Prostate gland (tissue), 2 donors: ENCODE data around the gene ZNF567. TPM values are rescaled to one million over a fixed set of nuclear protein-coding genes. Genes with fewer than 3 reads are reported as not detected.

Experiments used
- DNase-seq: peaks from one replicate; pipeline ENCODE4 v3.0.0-alpha.2; 2019; ENCODE audit warnings: low spot score
- H3K27ac ChIP-seq, 2 donors: fragments of 200-600 bp; sonication (generic); 2 replicates each; pipeline ENCODE4 v1.5.1; 2017 to 2019
- H3K27me3 ChIP-seq: fragments of 200-600 bp; sonication (generic); replicated peaks from 2 replicates; pipeline ENCODE4 v1.5.1; 2019; ENCODE audit not compliant: insufficient read depth
- H3K36me3 ChIP-seq, 2 donors: fragments of 200-600 bp; sonication (generic); 1 replicate in 1 of 2; 2 replicates in 1 of 2; pipeline versions ENCODE4 v1.5.1 to v1.8.1; 2017 to 2019
- H3K4me1 ChIP-seq: fragments of 200-600 bp; sonication (generic); replicated peaks from 2 replicates; pipeline ENCODE4 v1.5.1; 2019
- H3K4me3 ChIP-seq, 2 donors: fragments of 200-600 bp; sonication (generic); 2 replicates each; pipeline ENCODE4 v1.5.1; 2017 to 2019
- H3K9me3 ChIP-seq: fragments of 200-600 bp; sonication (generic); 2 replicates; pipeline ENCODE4 v1.5.1; 2017
- POLR2A ChIP-seq: fragments of 450-650 bp; IDR thresholded peaks from one replicate; pipeline ENCODE4 v1.6.1; 2016; ENCODE audit warnings: antibody characterized with exemption, mild to moderate bottlenecking
- POLR2AphosphoS5 ChIP-seq: sonication (generic); formaldehyde crosslinking; IDR thresholded peaks from one replicate; pipeline ENCODE4 v1.6.1; 2017; ENCODE audit warnings: antibody characterized with exemption
- WGBS: methylation state at CpG from one replicate; pipeline ENCODE4 v1.1.5; 2018; 5-methylcytosine and 5-hydroxymethylcytosine counted together
- intact Hi-C: fragments of 100-400 bp; cut with DNase I; formaldehyde crosslinking; loops from one replicate; pipeline ENCODE4 v1.14.2; 2022
- total RNA-seq, 2 donors: library from RNA; depleted of rRNA; stranded (reverse); fragments of >200 nt; gene quantifications; one replicate each; pipeline ENCODE4 v1.1.0, GENCODE V29; 2016
- TF ChIP-seq, protein P1 (sequence below), 4 experiments: fragments of 200-600 bp in 2 of 4; fragments of 450-650 bp in 2 of 4; sonication (generic) in 2 of 4; IDR thresholded peaks; 1 replicate in 3 of 4; 2 replicates in 1 of 4; pipeline ENCODE4 v1.5.1; 2016 to 2019; ENCODE audit warnings: antibody characterized with exemption in 4 of 4, mild to moderate bottlenecking in 2 of 4, moderate library complexity in 2 of 4

Gene ZNF567
- total RNA-seq, 2 donors from 2014 or later, result 10.4 to 10.9 TPM

DNA sequence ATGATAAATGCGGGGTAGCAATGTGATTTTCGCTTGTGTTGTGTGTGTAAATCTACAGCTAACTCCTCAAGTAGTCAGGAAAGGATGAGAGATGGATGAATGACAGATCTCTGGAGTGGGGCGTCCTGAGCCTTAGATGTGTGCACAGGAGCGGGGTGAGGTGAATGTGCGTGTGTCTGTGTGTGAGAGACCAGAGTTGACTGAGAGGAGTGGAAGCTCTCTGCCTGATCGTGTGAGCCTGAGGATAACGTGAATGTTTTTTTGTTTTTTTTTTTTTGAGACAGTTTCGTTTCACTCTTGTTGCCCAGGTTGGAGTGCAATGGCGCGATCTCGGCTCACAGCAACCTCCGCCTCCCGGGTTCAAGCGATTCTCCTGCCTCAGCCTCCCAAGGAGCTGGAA lies 21.6 kb upstream of the ZNF567 start:
- H3K9me3 ChIP-seq, result no peaks in the 10 kb centered on the region
- intact Hi-C loops, result loop anchor here (2.0 kb wide), 1 partner anchor 185 kb away; the partner anchor contains the start of gene ZNF345

DNA sequence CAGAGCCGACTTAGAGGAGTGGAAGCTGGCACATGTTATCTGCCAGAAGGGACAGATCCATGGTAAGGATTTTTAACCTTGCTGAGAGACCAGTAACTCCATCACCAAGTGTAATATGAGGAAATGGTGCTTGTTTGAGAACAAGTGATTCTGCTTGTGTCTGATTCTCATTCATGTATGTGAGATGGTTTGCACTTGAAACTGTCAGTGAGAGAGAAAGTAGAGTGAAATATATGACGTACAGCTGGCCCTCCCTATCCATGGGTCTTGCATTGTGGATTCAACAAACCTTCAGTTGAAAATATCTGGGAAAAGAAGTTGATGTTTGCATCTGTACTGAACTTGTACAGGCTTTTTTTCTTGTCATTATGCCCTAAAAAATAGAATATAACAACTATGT lies 18.8 kb upstream of the ZNF567 start:
- Histone ChIP-seq H3K4me3 (no peak overlapping the region), H3K27me3 (no peaks in the 10 kb centered on the region), H3K9me3 (no peaks in the 10 kb centered on the region), H3K36me3 (no peaks in the 10 kb centered on the region), H3K27ac (no peak overlapping the region), H3K4me1 (no peaks in the 10 kb centered on the region)
- whole genome bisulfite sequencing, result 90% methylated on average over 2 of the region's 2 CpGs
- intact Hi-C loops, result no loop called here
- no peak for TF ChIP-seq POLR2A
- TF ChIP-seq, protein P1, sequence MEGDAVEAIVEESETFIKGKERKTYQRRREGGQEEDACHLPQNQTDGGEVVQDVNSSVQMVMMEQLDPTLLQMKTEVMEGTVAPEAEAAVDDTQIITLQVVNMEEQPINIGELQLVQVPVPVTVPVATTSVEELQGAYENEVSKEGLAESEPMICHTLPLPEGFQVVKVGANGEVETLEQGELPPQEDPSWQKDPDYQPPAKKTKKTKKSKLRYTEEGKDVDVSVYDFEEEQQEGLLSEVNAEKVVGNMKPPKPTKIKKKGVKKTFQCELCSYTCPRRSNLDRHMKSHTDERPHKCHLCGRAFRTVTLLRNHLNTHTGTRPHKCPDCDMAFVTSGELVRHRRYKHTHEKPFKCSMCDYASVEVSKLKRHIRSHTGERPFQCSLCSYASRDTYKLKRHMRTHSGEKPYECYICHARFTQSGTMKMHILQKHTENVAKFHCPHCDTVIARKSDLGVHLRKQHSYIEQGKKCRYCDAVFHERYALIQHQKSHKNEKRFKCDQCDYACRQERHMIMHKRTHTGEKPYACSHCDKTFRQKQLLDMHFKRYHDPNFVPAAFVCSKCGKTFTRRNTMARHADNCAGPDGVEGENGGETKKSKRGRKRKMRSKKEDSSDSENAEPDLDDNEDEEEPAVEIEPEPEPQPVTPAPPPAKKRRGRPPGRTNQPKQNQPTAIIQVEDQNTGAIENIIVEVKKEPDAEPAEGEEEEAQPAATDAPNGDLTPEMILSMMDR (IDR thresholded peaks at IDR 0.05), result no peak
- no peak for TF ChIP-seq POLR2AphosphoS5
- no peak for DNase-seq

More for the DNA sequence above, 21.6 kb upstream of the ZNF567 start:
- Histone ChIP-seq H3K27ac (no peak overlapping the region), H3K27me3 (no peaks in the 10 kb centered on the region), H3K36me3 (no peaks in the 10 kb centered on the region), H3K4me1 (no peaks in the 10 kb centered on the region), H3K4me3 (peak overlapping the region; percentile 66 to 74)
- WGBS, result 57% methylated on average over 14 of the region's 14 CpGs
- TF ChIP-seq, protein P1 (IDR thresholded peaks at IDR 0.05), result no peak
- no peak for DNase-seq

DNA sequence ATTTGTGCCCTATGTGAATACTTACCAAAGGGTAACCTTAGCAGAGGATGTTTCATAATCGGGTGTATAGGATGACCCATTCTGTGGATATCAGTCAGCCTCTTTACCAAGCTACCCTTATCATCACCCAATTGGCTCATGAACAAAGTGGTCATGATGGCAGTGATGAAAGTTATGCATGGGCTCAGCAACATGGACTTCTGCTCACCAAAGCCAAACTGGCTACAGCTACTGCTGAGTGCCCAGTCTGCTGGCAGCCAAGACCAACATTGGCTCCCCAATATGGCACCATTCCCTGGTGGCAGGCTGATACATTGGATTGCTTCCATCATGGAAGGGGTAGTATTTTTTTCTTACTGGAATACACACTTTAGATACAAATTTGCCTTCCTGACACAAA lies 15.0 kb upstream of the ZNF567 start:
- intact Hi-C loops, result no loop called here
- Histone ChIP-seq H3K4me3 (no peak overlapping the region), H3K36me3 (no peaks in the 10 kb centered on the region), H3K27ac (no peak overlapping the region), H3K27me3 (no peaks in the 10 kb centered on the region), H3K9me3 (no peaks in the 10 kb centered on the region), H3K4me1 (no peaks in the 10 kb centered on the region)
- no peak for DNase-seq
- TF ChIP-seq POLR2AphosphoS5, result no peak
- TF ChIP-seq, protein P1 (IDR thresholded peaks at IDR 0.05), result no peak
- no peak for TF ChIP-seq POLR2A
- whole genome bisulfite sequencing, result 96% methylated on average over 1 of the region's 1 CpG

DNA sequence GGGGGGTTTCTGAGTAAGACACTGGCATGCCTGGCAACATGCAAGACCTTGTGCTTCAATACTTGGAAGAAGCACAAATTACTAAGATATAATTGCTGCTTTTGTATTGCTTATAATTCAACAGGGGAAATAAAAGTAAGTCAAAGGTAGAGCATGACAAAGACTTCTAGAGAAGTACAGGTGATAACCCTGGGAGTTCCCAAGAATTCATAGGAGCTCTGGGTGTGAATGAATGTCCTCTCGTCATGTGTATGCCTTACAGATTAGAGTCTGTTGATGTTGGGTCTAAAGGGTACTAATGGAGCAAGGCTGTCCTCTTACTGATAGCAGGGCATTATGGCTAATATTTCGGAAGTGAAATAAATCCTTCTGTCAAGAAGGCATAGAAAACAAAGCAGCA lies 13.2 kb upstream of the ZNF567 start:
- Histone ChIP-seq H3K4me1 (no peaks in the 10 kb centered on the region), H3K9me3 (no peaks in the 10 kb centered on the region), H3K4me3 (no peak overlapping the region), H3K27me3 (no peaks in the 10 kb centered on the region), H3K27ac (no peak overlapping the region), H3K36me3 (no peaks in the 10 kb centered on the region)
- intact Hi-C loops, result no loop called here
- DNase-seq, result no peak
- no peak for TF ChIP-seq POLR2A
- TF ChIP-seq, protein P1 (IDR thresholded peaks at IDR 0.05), result no peak
- TF ChIP-seq POLR2AphosphoS5, result no peak
- WGBS, result 97% methylated on average over 2 of the region's 2 CpGs

DNA sequence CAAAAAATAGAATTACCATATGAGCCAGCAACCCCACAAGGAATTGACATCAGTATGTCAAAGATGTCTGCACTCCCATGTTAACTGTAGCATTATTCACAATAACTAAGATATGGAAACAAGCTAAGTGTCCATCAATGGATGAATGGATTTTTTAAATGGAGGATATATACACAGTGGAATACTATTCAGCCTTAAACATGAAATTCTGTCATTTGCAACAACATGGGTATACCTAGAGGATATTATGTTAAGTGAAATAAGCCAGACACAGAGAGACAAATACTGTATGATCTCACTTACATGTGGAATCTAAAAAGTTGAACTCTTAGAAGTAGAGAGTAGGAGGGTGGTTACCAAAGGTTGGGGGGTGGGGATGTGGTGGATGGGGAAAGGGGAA lies 8.0 kb upstream of the ZNF567 start:
- H3K4me3 ChIP-seq, result no peak overlapping the region
- TF ChIP-seq POLR2AphosphoS5 (no peak), POLR2A (no peak)
- TF ChIP-seq, protein P1 (IDR thresholded peaks at IDR 0.05), result no peak
- no peak for DNase-seq
- no peak overlapping the region for H3K27ac ChIP-seq
- H3K27me3 ChIP-seq, result no peaks in the 10 kb centered on the region
- H3K36me3 ChIP-seq, result no peaks in the 10 kb centered on the region
- intact Hi-C loops, result no loop called here
- no peaks in the 10 kb centered on the region for H3K9me3 ChIP-seq
- H3K4me1 ChIP-seq, result no peaks in the 10 kb centered on the region
